HG02623 (cell line): ENCODE results near the gene RET.

Source experiments
- ATAC-seq: cut with Tn5 transposase; IDR thresholded peaks from one replicate; pipeline ENCODE4 v1.9.1; 2021; ENCODE audit warnings: moderate library complexity; ENCODE audit not compliant: unreplicated experiment

The RET gene

DNA sequence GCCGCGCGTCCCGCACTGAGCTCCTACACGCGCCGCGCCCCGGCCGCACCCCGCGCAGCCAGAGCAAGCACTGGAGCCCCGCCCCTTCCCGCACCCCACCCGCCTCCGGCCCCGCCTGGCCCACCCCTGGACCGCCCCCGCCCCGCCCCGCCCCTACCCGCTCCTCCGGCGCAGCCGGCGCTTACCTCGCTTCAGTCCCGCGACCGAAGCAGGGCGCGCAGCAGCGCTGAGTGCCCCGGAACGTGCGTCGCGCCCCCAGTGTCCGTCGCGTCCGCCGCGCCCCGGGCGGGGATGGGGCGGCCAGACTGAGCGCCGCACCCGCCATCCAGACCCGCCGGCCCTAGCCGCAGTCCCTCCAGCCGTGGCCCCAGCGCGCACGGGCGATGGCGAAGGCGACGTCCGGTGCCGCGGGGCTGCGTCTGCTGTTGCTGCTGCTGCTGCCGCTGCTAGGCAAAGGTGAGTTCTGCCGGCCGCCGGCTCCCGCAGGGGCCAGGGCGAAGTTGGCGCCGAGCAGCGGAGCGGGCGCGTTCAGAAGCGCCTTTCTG, at the start of gene RET:
RET (plus strand) TSS at position 194 of the 545 bp plus-strand sequence; CDS start at position 384, 190 bp downstream.
- no peak for ATAC-seq

DNA sequence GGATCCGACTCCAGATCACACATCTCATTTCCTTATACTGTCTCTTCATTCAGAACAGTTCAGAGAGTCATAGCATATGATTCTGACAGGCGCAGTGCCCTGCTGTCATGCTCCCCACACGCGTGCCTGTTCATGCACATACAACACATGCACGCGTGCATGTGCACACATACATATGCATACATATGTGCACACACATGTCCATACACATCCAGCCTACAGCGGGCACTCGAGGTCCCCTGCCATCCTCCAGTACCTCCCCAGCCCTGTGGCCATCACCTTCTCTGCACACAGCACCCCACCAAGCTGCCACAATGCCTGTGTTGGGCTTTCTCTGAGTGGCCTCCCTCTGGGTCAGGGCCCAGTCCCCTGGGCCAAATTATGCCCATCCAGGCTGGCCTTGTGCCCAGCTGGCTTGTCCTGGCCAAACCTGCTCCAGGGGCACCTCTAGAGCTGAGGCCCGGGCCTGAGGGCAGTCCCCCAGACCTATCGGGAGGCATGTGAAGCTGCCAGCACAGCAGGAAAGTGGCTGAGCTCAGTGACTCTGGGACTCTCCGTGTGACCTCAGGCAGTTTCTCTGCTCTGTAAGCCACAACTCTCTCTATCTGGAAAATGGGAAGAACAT, 49.4 kb upstream of the RET start:
- ATAC-seq = no peak

- ATAC-seq = no peak
Measured at GRCh38 chr10:43028143-43028542, 48.7 kb upstream of the RET start.

- ATAC-seq = no peak
Measured at GRCh38 chr10:43029043-43029442, 47.8 kb upstream of the RET start.

DNA sequence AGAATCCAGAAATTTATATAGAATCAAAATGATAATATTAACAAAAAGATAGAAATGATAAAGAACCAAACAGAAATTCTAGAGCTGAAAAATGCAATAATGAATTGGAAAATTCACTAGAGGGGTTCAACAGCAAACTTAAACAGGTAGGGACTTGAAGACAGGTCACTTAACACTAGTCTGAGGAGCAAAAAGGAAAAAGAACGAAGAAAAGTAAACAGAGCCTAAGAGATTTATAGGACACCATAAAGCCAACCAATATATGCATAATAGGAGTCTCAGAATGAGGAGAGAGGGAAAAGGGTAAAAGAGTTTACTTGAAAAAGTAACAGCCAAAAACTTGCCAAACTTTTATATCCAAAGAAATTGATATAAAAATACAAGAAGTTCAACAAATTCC, 44.3 kb upstream of the RET start:
- ATAC-seq = no peak

- no peak for ATAC-seq
Measured at GRCh38 chr10:43035800-43036199, 41.1 kb upstream of the RET start.

GRCh38 chr10:43036481-43037428, 40.1 kb upstream of the RET start:
- no peak for ATAC-seq

DNA sequence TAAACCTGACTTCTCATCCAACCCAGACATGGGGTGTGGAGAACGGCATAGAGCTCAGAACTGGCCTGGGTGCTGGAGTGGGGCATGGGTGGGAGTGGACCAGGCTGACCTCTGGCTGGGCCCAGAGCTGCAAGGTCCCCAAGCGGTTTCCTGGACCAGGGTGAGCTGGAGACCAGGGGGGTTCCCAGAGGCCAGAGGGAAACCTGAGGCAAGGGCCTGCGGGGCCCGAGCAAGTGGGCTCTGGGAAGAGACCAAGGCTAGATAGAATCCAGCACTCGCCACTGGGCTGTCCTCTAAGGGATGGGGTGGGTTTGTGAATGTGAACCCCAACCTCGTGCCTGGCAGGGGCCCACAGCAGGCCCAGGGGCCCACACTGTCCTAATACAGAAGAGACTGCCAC, 39.4 kb upstream of the RET start:
- ATAC-seq = no peak

DNA sequence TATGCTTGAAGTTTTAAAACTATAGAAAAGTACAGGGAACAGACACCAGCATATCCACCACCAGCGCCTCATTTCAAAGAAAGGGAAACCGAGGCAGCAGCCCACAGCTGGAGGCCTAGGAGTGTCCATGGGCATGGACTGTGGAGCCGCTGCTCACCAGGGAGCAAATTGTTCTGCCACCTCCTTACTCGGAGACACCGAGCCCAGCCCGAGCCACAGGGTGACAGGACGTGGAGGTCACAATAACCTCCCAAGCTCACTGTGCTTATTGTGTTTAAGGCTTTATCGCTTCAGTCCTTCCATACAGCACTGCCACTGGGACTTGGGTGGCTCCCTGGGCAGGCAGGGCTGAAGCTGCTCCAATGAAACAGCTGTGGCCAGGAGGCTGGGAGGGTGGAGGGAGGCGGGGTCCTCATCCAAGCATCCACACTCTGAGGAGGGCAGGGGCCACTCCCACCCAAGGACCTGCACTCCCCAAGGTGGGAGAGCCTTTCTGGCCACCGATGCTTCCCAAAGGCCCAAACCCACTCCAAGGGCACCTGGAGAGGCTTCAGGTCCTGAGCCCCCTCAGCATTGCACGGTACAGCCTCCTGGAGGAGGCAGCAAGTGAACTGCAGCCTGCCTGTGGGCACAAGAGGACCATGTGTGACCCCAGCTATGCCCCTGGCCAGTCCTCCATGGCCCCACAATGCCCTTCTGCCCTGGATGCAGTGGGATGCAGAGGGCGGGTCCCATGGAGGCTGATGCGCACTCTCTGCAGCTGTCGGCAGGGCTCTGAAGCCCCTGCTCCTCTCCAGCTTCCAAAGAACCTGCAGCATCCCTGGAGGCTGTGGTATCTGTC, 38.7 kb upstream of the RET start:
- no peak for ATAC-seq

GRCh38 chr10:43038783-43039623, 37.9 kb upstream of the RET start:
- ATAC-seq = no peak

DNA sequence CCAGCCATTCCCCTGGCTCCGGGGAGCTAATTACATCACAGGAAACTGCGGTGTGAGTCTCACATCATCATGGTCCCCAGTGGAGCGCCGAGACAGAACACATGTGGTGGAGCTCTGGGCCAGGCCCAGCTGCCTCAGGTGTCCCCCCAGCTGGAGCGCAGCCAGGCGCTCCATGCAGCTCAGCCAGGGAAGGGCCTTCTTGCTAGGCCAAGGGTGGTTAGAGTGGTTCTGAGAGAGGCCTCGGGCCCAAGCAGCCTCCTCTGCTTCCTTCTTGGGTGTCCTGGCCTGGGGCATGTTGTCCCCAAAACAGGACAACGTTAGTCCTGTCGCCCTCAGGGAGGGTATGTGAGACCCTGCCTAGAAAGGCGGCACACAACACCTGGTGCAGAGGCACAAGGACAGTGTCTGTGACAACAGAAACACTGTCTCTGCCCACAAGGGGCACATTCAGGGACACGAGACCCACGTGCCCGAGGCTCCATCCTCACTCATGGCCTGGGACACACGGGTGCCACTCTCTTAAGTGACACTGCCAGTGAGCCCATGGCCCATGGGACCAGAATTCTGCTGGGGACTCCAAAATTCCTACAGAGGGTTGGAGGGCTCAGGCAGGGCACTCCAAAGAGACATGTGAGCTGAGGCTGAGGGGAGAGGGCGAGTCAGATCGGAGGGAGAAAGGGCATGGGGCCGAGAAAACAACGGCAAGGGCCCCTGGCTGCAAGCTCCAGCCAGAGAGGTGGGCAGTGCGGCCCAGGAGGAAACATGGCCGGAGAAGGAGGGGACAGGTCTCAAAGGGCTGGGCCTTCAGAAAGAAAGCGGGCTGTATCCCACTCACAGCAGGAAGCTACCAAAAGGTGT, 37.0 kb upstream of the RET start:
- ATAC-seq = no peak

DNA sequence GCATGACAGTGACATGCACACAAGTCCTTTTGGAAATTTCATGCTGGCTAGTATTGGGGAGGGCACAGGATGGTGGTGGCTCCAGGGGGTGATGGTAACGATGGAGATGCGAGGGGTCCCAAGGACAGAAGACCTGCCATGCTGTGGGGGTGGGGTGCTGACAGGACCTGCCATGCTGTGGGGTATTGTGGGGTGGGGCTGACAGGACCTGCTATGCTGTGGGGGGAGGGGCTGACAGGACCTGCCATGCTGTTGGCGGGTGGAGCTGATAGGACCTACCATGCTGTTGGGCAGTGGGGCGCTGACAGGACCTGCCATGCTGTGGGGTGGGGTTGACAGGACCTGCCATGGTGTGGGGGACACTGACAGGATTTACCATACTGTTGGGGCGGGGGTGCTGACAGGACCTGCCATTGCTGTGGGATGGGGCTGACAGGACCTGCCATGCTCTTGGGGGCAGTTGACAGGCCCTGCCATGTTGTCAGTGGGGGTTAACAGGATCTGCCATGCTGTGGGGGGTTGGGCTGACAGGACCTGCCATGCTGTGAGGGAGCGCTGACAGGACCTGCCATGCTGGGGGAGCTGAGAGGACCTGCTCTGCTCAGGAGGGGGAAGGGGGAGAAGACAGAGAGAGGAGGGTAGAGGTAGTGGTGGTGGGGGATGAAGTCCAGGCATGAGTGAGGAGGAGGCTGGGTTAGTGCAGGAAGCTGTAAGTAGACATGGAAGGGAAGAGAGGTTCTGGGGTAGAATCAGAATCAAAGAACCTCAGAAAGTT, 36.2 kb upstream of the RET start:
- no peak for ATAC-seq

- no peak for ATAC-seq
Measured at GRCh38 chr10:43041422-43042342, 35.2 kb upstream of the RET start.

- ATAC-seq = no peak
Measured at GRCh38 chr10:43042503-43043341, 34.1 kb upstream of the RET start.

DNA sequence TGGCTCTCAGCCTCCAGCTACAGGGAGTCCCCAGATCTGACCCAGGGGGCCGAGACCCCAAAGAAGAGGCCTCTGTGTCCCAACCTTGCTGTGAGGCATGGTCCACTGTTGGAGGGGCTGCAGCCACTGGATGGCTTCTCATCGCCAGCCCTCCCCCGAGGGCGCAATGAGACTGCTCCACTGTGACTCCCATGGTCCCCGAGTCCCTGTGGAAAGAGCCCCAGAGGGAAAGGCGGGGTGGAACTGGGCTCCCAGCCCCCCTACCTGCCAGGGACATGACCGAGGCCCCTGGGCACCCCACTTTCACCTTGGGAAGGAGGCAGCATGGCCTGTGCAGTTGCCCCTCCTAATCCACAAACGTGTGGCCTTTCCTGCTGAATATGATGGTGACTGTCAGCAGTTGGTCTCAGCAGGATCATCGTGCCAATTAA, 33.5 kb upstream of the RET start:
- no peak for ATAC-seq

DNA sequence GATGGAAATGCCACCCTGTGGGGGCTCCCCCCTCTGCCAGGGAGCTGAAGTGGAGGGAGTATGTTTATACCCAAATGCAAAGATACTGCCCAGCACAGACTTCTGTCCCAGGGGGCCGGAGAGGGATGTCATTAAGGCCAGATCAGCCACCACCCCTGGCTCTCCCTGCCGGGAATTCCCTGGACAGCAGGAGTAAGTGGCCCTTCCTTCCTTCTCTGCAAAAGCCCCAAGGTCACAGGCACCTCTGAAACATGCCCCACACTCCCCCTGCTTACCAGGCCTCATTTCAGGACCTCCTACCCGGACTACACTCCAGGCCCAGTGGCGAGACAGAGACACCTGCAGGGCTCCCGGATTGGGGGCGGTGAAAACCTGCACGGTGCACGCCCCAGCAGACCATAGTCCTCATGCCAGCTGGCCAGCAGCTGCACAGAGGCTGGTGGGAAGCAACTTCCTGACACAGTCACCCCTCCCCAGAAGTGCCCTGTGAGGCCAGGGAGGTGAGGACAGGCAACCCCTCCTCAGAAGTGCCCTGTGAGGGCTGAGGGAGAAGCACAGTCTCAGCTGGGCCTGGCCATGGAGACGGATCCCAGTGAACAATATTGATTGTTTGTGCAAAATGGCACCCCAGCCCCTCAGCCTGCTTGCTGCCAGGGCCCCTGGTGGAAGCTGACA, 33.0 kb upstream of the RET start:
- no peak for ATAC-seq
